B cell (primary cell): ENCODE results near the gene MT1X. TPM values are rescaled to one million over a fixed set of nuclear protein-coding genes. Genes with fewer than 3 reads are reported as not detected.
A peak's percentile ranks its signal among the peaks of the same experiment; 100 is the strongest.

Experiments
- ATAC-seq: fragments of 200-7000 bp; cut with Tn5 transposase; one replicate; pipeline ENCODE4 v1.10.0; 2021; ENCODE audit warnings: low read depth, mild to moderate bottlenecking, moderate number of reproducible peaks, moderate library complexity
- CTCF ChIA-PET: fragments of 350-600 bp; sonication (Branson Sonifier 250); formaldehyde crosslinking; loops from one replicate; lab custom pipeline; 2021; ENCODE audit warnings: antibody characterized with exemption, inconsistent platforms; lab: Charles Lee
- POLR2A ChIA-PET: fragments of 350-600 bp; sonication (Branson Sonifier 250); formaldehyde crosslinking; loops from one replicate; lab custom pipeline; 2021; ENCODE audit warnings: antibody characterized with exemption; lab: Charles Lee
- DNase-seq: peaks from one replicate; pipeline ENCODE4 v3.0.0; 2013
- H2AFZ ChIP-seq: 2 replicates; pipeline ENCODE4 v1.6.1; 2012; ENCODE audit warnings: mild to moderate bottlenecking, low read depth, low read length; ENCODE audit not compliant: insufficient read depth, poor library complexity, severe bottlenecking
- H3K27ac ChIP-seq, 2 donors: 1 replicate in 1 of 2; 2 replicates in 1 of 2; pipeline ENCODE4 v1.5.1; 2012 to 2013; ENCODE audit warnings: low read length in 2 of 2, mild to moderate bottlenecking in 2 of 2, moderate library complexity in 1 of 2
- H3K27me3 ChIP-seq, 4 experiments: fragments of 200-600 bp in 1 of 4; sonication (generic) in 1 of 4; replicated peaks in 1 of 4; 1 replicate in 2 of 4; 2 replicates in 2 of 4; pipeline versions ENCODE4 v1.6.1 to v1.7.0; 2013 to 2016; ENCODE audit warnings: low read length in 3 of 4, mild to moderate bottlenecking in 2 of 4, mixed read lengths in 1 of 4, moderate library complexity in 1 of 4; ENCODE audit not compliant: insufficient read depth in 4 of 4, control insufficient read depth in 3 of 4; ENCODE audit errors: control extremely low read depth in 1 of 4
- H3K36me3 ChIP-seq, 2 experiments: replicated peaks in 1 of 2; 1 replicate in 1 of 2; 2 replicates in 1 of 2; pipeline versions ENCODE4 v1.6.1 to v1.7.1; 2013; ENCODE audit warnings: low read length in 1 of 2; ENCODE audit not compliant: insufficient read depth in 2 of 2, control insufficient read depth in 1 of 2; ENCODE audit errors: control extremely low read depth in 1 of 2, extremely low read depth in 1 of 2
- H3K4me1 ChIP-seq, 2 donors: fragments of 200-600 bp in 1 of 2; sonication (generic) in 1 of 2; 1 replicate in 1 of 2; 2 replicates in 1 of 2; pipeline versions ENCODE4 v1.5.1 to v1.6.1; 2013 to 2017; ENCODE audit warnings: low read length in 2 of 2; ENCODE audit not compliant: control insufficient read depth in 2 of 2, insufficient read depth in 2 of 2
- H3K4me2 ChIP-seq: replicated peaks from 2 replicates; pipeline ENCODE3; 2012; ENCODE audit warnings: mild to moderate bottlenecking, low read depth, low read length; ENCODE audit not compliant: poor library complexity, severe bottlenecking
- H3K4me3 ChIP-seq, 5 experiments: fragments of 200-600 bp in 1 of 5; sonication (generic) in 1 of 5; 1 replicate in 3 of 5; 2 replicates in 2 of 5; pipeline versions ENCODE4 v1.5.1 to v1.7.0; 2011 to 2016; ENCODE audit warnings: low read length in 4 of 5, mild to moderate bottlenecking in 4 of 5, low read depth in 2 of 5, control low read depth in 1 of 5, moderate library complexity in 1 of 5; ENCODE audit not compliant: insufficient read depth in 1 of 5; ENCODE audit errors: control extremely low read depth in 1 of 5, extremely low read depth in 1 of 5
- H3K79me2 ChIP-seq: fragments of 200-600 bp; sonication (generic); one replicate; pipeline ENCODE4 v1.6.0; 2016; ENCODE audit warnings: low read length; ENCODE audit not compliant: control insufficient read depth, insufficient read depth
- H3K9ac ChIP-seq: fragments of 200-600 bp; sonication (generic); 2 replicates; pipeline ENCODE4 v1.6.1; 2017; ENCODE audit warnings: mild to moderate bottlenecking, low read length, moderate library complexity
- H3K9me3 ChIP-seq, 3 donors: one replicate each; pipeline versions ENCODE4 v1.6.1 to v1.7.1; 2013; ENCODE audit warnings: low read length in 2 of 3; ENCODE audit not compliant: control insufficient read depth in 2 of 3, insufficient read depth in 1 of 3; ENCODE audit errors: control extremely low read depth in 1 of 3
- H4K20me1 ChIP-seq: 2 replicates; pipeline ENCODE4 v1.6.0; 2012; ENCODE audit warnings: mild to moderate bottlenecking, low read length; ENCODE audit not compliant: insufficient read depth, control insufficient read depth, poor library complexity, severe bottlenecking
- H3K27ac Mint-ChIP-seq: one replicate; pipeline ENCODE4 v1.8.0; 2021; ENCODE audit warnings: mixed read lengths
- H3K27me3 Mint-ChIP-seq: one replicate; pipeline ENCODE4 v1.8.0; 2021; ENCODE audit warnings: mixed read lengths
- H3K4me1 Mint-ChIP-seq: one replicate; pipeline ENCODE4 v1.8.0; 2021; ENCODE audit warnings: mixed read lengths
- H3K4me3 Mint-ChIP-seq: one replicate; pipeline ENCODE4 v1.8.0; 2021; ENCODE audit warnings: mixed read lengths
- H3K9me3 Mint-ChIP-seq: one replicate; pipeline ENCODE4 v1.8.0; 2022; ENCODE audit warnings: mixed read lengths; ENCODE audit not compliant: insufficient read depth
- EZH2 ChIP-seq: IDR thresholded peaks from 2 replicates; pipeline ENCODE4 v1.6.1; 2012; ENCODE audit warnings: borderline replicate concordance, low read depth, mild to moderate bottlenecking, moderate library complexity, low read length; ENCODE audit not compliant: insufficient read depth, poor library complexity, severe bottlenecking
- WGBS: methylation state at CpG from one replicate; pipeline ENCODE4 v1.1.5; 2013; ENCODE audit warnings: missing lambda C conversion rate; ENCODE audit not compliant: insufficient coverage; 5-methylcytosine and 5-hydroxymethylcytosine counted together
- intact Hi-C: fragments of 100-400 bp; cut with micrococcal nuclease; formaldehyde crosslinking; loops from one replicate; pipeline ENCODE4 v1.10.0; 2022
- polyA plus RNA-seq: library from polyadenylated mRNA; depleted of rRNA; stranded (reverse); fragments of >200 nt; gene quantifications from 2 replicates; pipeline ENCODE4 v1.2.3, GENCODE V29; 2012
- total RNA-seq, 2 donors: library from RNA; stranded (reverse); fragments of 120-200 nt in 1 of 2; gene quantifications; 1 replicate in 1 of 2; 2 replicates in 1 of 2; pipeline versions ENCODE4 v1.2.3 to v1.2.4, GENCODE V29; 2013 to 2022
- TF ChIP-seq, protein P1 (sequence below): fragments of 200-600 bp; IDR thresholded peaks from one replicate; pipeline ENCODE4 v1.8.0; 2022; ENCODE audit warnings: antibody characterized with exemption, mild to moderate bottlenecking

The MT1X gene
- total and polyA plus RNA-seq, 2 donors (not counting 1 experiment from before 2014, with no cell fraction given) = 9.1 to 17.2 TPM

DNA sequence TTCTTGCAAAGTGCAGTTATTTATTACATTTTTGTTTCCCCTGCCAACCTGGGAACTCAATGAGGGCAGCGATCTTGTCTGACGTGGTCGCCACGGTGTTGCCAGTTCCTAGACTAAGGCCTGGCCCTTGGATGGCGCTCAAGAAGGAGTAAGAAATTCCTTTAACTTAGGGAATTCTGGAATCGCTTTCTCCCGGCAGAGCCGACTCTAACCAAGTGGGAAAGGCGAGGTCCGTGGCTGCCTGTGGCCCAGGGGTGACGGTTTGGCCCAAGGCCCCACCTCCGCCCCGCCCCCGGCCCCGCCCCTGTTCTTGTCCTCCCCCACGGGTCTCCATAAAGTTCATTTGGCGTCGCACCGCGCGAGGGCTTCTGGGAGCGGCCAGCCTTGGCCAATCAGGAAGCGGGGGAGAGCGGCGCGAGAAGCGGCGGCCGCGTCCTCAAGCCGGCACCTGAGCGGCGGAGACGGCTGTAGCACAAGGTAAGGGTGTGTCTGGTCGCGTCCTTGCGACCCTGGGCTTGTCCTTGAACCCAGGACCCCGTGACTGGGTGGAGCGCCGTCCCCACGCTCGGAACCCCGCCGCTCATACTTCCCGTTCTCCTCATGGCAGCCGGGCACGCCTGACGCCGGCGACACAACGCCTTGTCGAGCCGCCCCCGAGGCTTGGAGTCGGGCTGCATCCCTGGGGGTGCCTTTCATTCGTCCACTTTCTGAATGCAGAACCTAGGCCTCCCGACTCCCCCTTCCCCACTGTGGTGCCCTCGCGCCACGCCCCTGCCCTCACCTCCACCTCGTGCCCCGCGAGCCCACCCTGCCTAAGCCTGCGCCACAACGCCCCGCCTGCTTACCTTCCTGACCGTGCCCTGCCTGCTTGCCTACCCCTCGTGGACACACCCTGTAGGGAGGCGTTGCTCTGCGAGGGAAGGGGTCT is 47.7 kb downstream of the MT1X start, which contains the start of gene NUP93:
Gene NUP93, plus strand, starts transcription at position 395 of the 928 bp plus-strand sequence. CDS start 18,119 bp downstream, outside the sequence.
- Histone ChIP-seq H4K20me1 (peaks cover 16% of the 10 kb centered on the region), H3K4me3 (peak within 1 kb of the TSS; percentile 76 to 92 (median 88)), H3K79me2 (peaks cover 65% of the 10 kb centered on the region), H3K9ac (peak within 1 kb of the TSS; percentile 93), H2AFZ (peak within 1 kb of the TSS; percentile 100), H3K27me3 (no peaks in the 10 kb centered on the region), H3K9me3 (no peaks in the 10 kb centered on the region), H3K27ac (peak within 1 kb of the TSS; percentile 64 to 85), H3K4me2 (peak within 1 kb of the TSS; percentile 99), H3K36me3 (no peaks in the 10 kb centered on the region), H3K4me1 (peaks cover 32 to 38% of the 10 kb centered on the region in 2 donors)
- ChIA-PET CTCF (no interaction called here), POLR2A (no interaction called here)
- Mint-ChIP-seq H3K9me3 (no peaks in the 10 kb centered on the region), H3K4me3 (peak within 1 kb of the TSS; percentile 93), H3K27me3 (no peaks in the 10 kb centered on the region), H3K4me1 (peaks cover 25% of the 10 kb centered on the region), H3K27ac (peak within 1 kb of the TSS; percentile 80)
- under 1% methylated on average over 58 of the region's 70 CpGs for WGBS
- DNase-seq = peak; percentile 93
- TF ChIP-seq EZH2 = no peak
- TF ChIP-seq, protein P1, sequence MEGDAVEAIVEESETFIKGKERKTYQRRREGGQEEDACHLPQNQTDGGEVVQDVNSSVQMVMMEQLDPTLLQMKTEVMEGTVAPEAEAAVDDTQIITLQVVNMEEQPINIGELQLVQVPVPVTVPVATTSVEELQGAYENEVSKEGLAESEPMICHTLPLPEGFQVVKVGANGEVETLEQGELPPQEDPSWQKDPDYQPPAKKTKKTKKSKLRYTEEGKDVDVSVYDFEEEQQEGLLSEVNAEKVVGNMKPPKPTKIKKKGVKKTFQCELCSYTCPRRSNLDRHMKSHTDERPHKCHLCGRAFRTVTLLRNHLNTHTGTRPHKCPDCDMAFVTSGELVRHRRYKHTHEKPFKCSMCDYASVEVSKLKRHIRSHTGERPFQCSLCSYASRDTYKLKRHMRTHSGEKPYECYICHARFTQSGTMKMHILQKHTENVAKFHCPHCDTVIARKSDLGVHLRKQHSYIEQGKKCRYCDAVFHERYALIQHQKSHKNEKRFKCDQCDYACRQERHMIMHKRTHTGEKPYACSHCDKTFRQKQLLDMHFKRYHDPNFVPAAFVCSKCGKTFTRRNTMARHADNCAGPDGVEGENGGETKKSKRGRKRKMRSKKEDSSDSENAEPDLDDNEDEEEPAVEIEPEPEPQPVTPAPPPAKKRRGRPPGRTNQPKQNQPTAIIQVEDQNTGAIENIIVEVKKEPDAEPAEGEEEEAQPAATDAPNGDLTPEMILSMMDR = no peak
- peak; percentile 97 for ATAC-seq
- intact Hi-C loops = loop anchor here (1.0 to 2.0 kb wide), 5 partner anchors 28 to 457 kb away; partner anchors contain the start of genes MT1X, NUDT21, OGFOD1 and PSME3IP1

DNA sequence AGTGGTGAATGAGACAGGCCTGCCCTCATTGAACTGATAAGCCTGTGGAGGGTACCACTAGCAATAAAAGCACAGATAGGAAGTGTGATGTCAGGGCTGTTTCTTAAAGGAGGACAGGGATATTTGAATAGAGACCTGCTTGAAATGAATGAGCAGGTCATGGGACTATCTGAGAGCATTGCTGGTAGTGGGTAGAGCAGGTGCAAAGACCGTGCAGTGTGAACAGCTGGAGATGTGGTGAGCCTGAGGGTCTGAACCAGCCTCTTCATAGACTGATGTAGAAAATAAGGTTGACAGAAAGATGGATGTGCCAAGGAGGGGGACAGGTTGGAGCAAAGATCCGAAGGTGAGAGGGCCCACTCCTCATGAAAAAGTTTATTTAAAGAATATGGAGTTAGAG is 50.1 kb downstream of the MT1X start:
- H2AFZ ChIP-seq = no peak overlapping the region
- no peaks in the 10 kb centered on the region for H3K9me3 Mint-ChIP-seq
- TF ChIP-seq, protein P1 = no peak
- no peak for TF ChIP-seq EZH2
- no peaks in the 10 kb centered on the region for H3K27me3 Mint-ChIP-seq
- H3K4me3 ChIP-seq = no peak overlapping the region
- H3K27ac ChIP-seq = no peak overlapping the region
- H3K4me2 ChIP-seq = no peak overlapping the region
- peak; percentile 11 for DNase-seq
- intact Hi-C loops = no loop called here
- H3K9ac ChIP-seq = no peak overlapping the region
- peaks cover 87% of the 10 kb centered on the region for H3K79me2 ChIP-seq
- ATAC-seq = no peak
- peaks cover 41 to 48% of the 10 kb centered on the region in 2 donors for H3K4me1 ChIP-seq
- ChIA-PET CTCF (no interaction called here), POLR2A (no interaction called here)
- no peaks in the 10 kb centered on the region for H3K9me3 ChIP-seq
- peaks cover 19% of the 10 kb centered on the region for H4K20me1 ChIP-seq
- peaks cover 29% of the 10 kb centered on the region for H3K4me1 Mint-ChIP-seq
- H3K4me3 Mint-ChIP-seq = no peak overlapping the region
- WGBS = 76% methylated on average over 2 of the region's 2 CpGs
- no peaks in the 10 kb centered on the region for H3K27me3 ChIP-seq
- H3K27ac Mint-ChIP-seq = no peak overlapping the region
- H3K36me3 ChIP-seq = peaks cover 0 to 3% of the 10 kb centered on the region in 2 experiments
